Measurements from ENCODE around the gene SLC6A1. TPM values are rescaled to one million over a fixed set of nuclear protein-coding genes. Genes with fewer than 3 reads are reported as not detected.
A peak's percentile ranks its signal among the peaks of the same experiment; 100 is the strongest.

Gene SLC6A1
- total RNA-seq, 1 donor from 2014 or later = 26.7 TPM

- no peak for DNase-seq (ENCODE audit: low spot score)
These were observed 22.1 kb upstream of the SLC6A1 start for GRCh38 chr3:10970306-10970960.

- DNase-seq (ENCODE audit: low spot score) = no peak
These were observed 20.3 kb upstream of the SLC6A1 start for GRCh38 chr3:10972072-10972782.

GRCh38 chr3:10973046-10973595, 19.4 kb upstream of the SLC6A1 start:
- DNase-seq (ENCODE audit: low spot score) = no peak

GRCh38 chr3:10974131-10974530, 18.4 kb upstream of the SLC6A1 start:
- no peak for DNase-seq (ENCODE audit: low spot score)

- DNase-seq (ENCODE audit: low spot score) = no peak
These were observed 17.7 kb upstream of the SLC6A1 start for GRCh38 chr3:10974746-10975375.

GRCh38 chr3:10975695-10976234, 16.8 kb upstream of the SLC6A1 start:
- no peak for DNase-seq (ENCODE audit: low spot score)

GRCh38 chr3:10976770-10977169, 15.8 kb upstream of the SLC6A1 start:
- no peak for DNase-seq (ENCODE audit: low spot score)

GRCh38 chr3:10977892-10978510, 14.5 kb upstream of the SLC6A1 start:
- DNase-seq (ENCODE audit: low spot score) = peak; percentile 16

- no peak for DNase-seq (ENCODE audit: low spot score)
These were observed 13.6 kb upstream of the SLC6A1 start for GRCh38 chr3:10978956-10979355.

GRCh38 chr3:10980312-10980711, 12.2 kb upstream of the SLC6A1 start:
- no peak for DNase-seq (ENCODE audit: low spot score)

- no peak for DNase-seq (ENCODE audit: low spot score)
These were observed 11.5 kb upstream of the SLC6A1 start for GRCh38 chr3:10981031-10981430.

- peak; percentile 20 for DNase-seq (ENCODE audit: low spot score)
These were observed 10.6 kb upstream of the SLC6A1 start for GRCh38 chr3:10981961-10982360.

GRCh38 chr3:10982782-10983181, 9.8 kb upstream of the SLC6A1 start:
- peak; percentile 26 for DNase-seq (ENCODE audit: low spot score)

GRCh38 chr3:10983219-10983916, 9.2 kb upstream of the SLC6A1 start:
- DNase-seq (ENCODE audit: low spot score) = peak; percentile 15

- no peak for DNase-seq (ENCODE audit: low spot score)
These were observed 8.1 kb upstream of the SLC6A1 start for GRCh38 chr3:10984371-10984896.

GRCh38 chr3:10985181-10985580, 7.4 kb upstream of the SLC6A1 start:
- DNase-seq (ENCODE audit: low spot score) = no peak

GRCh38 chr3:10986592-10986991, 6.0 kb upstream of the SLC6A1 start:
- no peak for DNase-seq (ENCODE audit: low spot score)

- DNase-seq (ENCODE audit: low spot score) = no peak
These were observed 4.4 kb upstream of the SLC6A1 start for GRCh38 chr3:10988001-10988665.

- no peak for DNase-seq (ENCODE audit: low spot score)
These were observed 3.5 kb upstream of the SLC6A1 start for GRCh38 chr3:10988991-10989484.

Data from umbilical cord (tissue), 2 donors.